ENCODE results near the gene HOXB7. TPM values are rescaled to one million over a fixed set of nuclear protein-coding genes. Genes with fewer than 3 reads are reported as not detected.

Gene HOXB7
- total RNA-seq, 1 experiment from 2014 or later: 9.1 TPM

DNA sequence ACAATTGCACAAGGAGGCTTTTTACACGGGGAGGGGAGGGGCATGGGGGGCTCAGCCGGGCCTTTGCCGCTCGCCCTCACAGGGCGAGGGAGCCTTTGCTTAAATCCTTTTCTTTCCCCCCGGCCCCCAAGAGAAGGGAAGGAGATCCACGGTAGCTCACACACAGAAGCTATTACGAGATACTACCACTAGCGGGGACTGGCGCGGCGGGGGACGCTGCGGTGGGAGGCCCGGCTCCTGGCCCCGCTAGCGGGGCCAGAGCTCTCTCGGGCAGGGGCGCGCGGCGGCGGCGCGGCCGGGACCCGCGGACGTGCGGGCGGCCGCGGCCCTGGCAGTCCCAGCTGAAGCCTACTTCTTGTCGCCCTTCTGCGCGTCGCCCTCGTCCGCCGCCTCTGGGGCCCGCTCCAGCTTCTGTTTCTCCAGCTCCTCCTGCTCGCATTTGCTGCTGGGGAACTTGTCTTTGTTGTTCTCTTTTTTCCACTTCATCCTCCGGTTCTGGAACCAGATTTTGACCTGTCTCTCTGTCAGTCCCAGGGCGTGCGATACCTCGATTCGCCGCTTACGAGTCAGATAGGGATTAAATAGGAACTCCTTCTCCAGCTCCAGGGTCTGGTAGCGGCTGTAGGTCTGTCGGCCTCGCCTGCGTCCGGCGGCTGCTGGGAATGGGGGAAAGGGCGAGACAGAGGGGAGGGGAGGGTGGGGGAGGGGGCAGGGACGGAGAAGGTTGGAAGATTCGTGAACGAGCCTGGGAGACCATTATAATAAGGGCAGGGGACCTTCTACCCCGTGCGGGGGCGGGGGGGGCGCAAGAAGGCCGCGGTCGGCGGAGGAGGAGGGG is 2.3 kb upstream of the HOXB7 start:
- DNase-seq (ENCODE audit: low spot score): no peak
- in situ Hi-C loops (cut with HindIII; ENCODE audit: low sequenced_read_pairs): no loop called here

DNA sequence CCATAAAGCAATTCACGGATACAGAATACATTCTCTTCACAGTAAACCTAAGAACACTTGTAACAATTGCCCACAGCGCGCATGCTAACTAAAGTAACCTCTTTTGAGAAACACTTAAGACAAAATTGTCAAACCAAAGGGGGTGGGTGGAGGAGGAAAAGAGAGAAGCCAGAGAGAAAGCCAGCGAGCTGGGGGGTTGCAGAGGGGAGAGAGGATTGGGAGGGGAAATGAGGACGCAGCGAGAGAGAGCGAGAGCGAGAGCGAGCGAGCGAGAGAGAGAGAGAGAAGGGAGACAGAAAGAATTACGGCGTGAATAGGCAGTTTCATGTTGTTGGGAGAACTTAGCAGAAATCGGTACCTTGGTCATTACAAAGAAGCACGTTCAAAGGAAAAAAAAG is 1.6 kb upstream of the HOXB7 start:
- no peak for DNase-seq (ENCODE audit: low spot score)
- in situ Hi-C loops (cut with HindIII; ENCODE audit: low sequenced_read_pairs): no loop called here

DNA sequence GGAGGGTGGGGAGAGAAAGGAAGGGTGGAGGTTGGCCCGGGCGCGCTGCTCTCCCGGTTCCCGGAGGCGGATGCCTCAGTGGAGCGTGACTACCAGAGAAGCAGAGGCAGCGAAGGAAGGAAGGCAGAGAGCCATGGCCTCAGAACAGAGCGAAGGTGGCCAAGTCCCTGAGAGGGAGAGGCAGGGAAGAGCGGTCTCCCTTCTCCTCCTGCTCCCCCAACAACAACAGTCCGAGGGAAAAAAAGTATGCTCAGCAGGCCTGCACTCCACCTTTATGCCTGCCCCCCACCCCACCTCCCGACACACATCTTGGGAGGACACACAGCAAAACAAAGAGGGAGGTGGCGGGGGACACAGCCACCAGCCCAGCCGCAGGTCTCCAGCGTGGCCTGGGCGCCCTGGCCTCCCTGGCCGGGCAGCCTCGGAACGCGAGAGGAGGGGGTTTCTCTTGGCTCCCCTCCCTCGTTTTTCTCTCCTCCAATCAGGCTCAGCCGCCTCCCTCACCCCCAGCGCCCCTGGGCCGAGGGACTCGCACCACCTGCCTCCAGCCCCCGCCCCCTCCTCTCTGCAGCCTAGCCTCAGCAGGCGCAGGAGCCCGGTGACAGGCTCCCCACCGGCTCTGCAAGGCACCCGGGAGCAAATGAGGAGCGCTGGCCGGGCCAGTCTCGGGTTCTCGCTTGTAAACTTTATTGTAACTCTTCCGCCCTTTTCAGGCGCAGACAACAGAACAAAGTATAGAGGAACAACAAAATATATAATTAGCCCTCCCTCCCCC is 1.1 kb upstream of the HOXB7 start:
- DNase-seq (ENCODE audit: low spot score): no peak
- in situ Hi-C loops (cut with HindIII; ENCODE audit: low sequenced_read_pairs): no loop called here

DNA sequence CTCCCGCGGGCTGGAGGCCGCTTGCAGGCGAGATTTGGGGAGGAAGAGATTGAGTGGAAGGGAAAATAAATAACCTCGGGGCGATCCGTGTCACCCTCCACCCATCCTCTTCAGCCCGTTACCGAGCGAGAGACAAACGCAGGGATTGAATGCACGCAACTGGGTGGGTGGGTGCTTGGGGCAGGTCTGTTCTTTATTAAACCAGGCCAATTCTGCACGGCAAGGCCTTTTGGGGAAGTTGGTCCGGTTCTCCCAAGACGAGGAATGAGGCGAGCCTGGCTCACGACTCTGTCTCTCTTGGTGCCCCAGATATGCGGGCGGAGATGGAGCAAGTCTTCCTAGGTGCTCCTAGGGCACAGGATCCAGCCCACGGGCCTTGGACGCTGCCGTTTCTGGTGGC is 396 bp upstream of the HOXB7 start:
- in situ Hi-C loops (cut with HindIII; ENCODE audit: low sequenced_read_pairs): no loop called here
- no peak for DNase-seq (ENCODE audit: low spot score)

DNA sequence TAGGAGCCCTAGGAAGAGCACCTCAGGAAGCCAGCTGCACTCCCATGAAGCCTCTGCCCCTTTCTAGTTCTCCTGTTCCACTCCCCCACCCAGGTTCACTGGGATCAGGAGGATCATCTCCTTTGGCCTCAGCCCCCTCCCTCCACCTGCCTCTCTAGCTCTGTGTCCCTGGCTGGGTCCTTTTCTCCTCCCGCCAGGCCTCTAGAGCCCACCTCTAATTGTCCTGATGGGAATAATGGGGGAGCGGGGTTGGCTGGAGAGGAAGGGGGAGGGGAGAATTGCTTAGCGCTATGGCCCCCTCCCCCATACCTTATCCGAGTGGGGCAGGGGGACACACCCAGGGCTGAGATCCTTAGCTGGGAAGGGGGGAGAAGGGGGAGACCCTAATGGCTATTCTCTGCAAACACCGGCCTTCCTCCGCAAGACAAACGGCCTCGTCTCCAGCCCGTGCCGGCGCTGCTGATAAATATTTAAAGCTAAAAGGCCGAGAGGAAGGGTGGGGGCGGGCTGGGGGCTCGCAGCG is 997 bp downstream of the HOXB7 start:
- no peak for DNase-seq (ENCODE audit: low spot score)
- in situ Hi-C loops (cut with HindIII; ENCODE audit: low sequenced_read_pairs): no loop called here

DNA sequence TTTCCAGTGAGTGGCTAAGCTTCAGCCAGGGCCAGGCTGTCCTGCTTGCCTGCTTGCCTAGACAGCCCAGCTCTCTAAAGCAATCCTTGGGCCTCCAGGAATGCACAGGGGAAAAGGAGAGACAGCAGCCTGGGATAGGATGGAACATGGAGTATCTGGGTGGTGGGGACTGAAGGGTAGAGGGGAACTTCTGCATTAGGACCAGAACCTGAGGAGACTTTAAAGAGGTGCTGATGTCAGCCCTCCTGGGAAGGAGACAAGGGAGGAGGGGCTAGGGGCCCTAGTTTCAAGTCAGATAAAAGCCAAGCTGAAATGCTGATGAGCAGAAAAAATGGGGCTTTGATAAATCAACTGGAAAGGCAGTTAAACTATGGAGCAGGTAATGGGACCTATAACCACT is 1.8 kb downstream of the HOXB7 start:
- in situ Hi-C loops (cut with HindIII; ENCODE audit: low sequenced_read_pairs): no loop called here
- DNase-seq (ENCODE audit: low spot score): no peak

DNA sequence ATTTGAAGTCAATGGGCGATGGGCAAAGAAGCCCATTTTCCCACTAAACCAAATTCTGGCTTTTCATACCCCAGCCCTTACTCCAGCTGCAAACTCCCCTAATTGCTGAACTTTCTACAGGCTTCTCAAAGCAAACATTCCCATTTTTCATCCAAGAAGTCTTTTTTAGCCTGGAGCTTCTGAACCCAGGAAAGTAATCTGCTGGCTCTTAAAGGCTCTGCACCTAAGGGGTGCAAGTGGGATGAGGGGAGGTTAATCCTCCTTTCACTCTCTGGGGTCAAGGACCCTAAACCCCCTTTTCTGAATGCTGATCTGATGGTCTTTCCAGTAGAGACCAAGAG is 2.4 kb downstream of the HOXB7 start:
- in situ Hi-C loops (cut with HindIII; ENCODE audit: low sequenced_read_pairs): no loop called here
- no peak for DNase-seq (ENCODE audit: low spot score)

DNA sequence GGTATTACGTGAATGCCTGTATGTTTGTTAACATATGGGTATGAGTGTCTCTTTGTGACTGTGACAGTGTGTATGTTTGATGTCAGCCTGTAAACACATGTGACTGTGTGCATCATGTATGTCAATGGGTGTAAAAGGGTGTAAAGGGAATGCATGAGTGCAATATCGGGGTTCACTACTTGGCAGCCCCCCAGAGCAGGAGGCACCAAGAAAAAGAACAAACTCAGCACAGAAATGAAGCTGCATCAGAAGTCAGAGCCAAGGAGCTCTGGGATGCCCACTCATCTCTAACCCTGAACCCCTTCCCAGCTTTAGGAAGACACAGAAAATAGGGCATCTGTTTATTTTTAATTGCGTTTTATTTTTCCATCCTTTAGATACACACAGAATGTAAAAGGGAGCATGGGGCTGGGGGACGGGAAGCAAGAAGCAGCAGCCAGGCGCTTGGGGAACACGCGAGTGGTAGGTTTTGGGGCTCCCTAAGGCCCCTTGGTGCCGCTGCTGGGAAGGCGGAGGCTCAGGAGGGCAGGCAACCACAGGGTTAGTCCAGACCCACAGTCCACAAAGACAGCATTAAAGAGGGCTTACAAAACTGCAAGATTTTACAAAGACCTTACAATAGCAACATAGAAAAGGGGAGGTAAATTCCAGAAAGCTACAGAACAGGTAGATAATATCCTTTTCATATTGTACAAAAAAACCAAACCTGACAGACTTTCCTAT is 3.8 kb downstream of the HOXB7 start:
- no peak for DNase-seq (ENCODE audit: low spot score)
- in situ Hi-C loops (cut with HindIII; ENCODE audit: low sequenced_read_pairs): no loop called here

DNA sequence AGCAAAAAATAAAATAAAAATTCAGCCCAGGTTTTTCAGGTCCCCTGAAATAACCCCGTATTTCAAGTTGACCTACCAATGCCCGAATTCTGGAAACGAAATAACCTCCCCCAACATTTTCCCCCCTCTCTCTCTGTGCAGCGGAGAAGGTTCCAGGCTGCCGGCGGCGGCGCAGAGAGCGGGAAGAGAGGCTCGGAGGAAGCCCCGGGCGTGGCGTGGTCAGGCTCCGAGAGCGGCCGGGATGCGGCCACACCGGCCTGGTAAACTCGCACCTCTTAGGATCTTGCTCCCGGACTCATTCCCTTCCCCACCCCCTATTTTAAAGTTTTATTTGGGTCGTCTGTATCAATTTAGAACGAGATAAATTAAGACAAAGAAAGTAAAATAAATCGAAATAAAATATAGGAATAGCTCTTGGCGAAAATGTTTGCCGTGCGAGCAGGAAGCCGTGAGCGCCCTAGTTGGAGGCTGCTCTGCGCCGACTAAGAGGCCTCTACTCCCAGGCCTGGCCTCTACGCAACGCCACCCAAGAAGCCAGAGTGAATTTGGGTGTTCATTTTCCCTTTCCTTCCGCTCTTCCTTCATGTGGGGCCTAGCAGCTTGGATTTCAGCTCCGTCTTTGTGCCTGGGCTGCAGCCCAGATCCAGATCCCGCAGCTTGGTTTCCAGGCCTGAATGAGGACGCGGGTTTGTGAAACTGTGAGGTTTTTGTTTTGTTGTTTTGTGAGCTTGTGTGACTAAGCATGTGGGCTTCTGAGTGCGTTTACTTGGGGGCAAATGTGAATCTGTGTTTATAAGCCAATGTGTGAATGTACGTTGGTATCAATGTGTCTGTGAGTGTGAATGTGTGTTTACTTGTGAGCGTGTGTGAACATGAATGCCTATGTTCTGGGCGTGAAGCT is 4.6 kb downstream of the HOXB7 start:
- no peak for DNase-seq (ENCODE audit: low spot score)

DNA sequence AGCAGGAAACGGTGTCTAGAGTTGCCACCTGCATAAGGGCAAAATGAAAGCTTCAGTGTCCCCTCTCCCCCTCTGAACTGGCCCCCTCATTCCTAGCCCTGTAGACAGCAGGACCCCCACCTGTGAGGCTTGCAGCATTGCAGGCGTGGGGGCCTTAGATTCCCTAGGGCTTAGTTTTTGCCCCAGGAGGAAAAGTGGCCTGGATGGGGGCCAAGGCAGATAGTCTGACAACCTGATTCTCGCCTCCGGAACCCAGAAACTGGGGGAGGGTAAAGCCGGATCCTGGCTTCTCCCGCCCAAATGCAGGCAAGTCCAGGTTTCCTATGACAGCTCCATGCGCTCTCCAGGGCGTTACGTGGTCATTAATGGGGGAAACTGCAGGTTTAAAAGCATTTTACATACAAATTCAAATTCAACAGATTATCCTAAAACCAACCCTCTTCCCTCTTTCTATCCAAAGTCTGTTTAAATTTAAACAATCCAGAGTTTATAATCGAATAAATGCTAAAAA is 5.4 kb downstream of the HOXB7 start:
- in situ Hi-C loops (cut with HindIII; ENCODE audit: low sequenced_read_pairs): no loop called here
- no peak for DNase-seq (ENCODE audit: low spot score)

More for the DNA sequence above, 4.6 kb downstream of the HOXB7 start:
- in situ Hi-C loops (cut with HindIII; ENCODE audit: low sequenced_read_pairs): no loop called here

DNA sequence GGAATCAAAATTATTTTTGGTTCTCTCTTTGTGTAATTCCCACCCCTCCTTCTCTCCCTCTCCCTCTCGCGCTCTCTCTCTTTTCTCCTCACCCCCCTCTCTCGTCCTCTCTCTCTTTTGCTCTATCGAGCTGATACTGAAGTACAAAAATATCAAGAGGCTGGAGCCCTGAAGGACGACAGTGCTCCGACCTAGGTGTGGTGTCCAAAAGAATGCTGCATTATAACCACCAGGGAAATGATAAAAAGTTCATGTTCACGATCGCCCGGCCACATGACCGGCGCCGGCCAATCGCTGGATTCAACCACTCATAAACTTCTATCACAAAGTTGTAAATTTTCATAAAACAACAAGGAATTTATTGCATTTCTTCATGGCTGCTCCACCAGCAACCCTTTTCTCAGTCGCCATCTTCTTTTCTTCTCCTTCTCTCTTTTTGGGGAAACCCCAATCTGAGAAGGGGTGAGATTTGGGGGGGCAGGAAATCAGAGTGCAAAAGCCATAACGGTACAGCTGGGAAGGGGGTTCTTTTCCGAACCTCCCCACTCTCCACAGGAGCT is 6.0 kb downstream of the HOXB7 start, which contains the start of gene HOXB6:
Gene HOXB6, minus strand, starts transcription at position 217 of the 560 bp plus-strand sequence. CDS start 6,836 bp downstream, outside the sequence.
- DNase-seq (ENCODE audit: low spot score): no peak
- in situ Hi-C loops (cut with HindIII; ENCODE audit: low sequenced_read_pairs): no loop called here

DNA sequence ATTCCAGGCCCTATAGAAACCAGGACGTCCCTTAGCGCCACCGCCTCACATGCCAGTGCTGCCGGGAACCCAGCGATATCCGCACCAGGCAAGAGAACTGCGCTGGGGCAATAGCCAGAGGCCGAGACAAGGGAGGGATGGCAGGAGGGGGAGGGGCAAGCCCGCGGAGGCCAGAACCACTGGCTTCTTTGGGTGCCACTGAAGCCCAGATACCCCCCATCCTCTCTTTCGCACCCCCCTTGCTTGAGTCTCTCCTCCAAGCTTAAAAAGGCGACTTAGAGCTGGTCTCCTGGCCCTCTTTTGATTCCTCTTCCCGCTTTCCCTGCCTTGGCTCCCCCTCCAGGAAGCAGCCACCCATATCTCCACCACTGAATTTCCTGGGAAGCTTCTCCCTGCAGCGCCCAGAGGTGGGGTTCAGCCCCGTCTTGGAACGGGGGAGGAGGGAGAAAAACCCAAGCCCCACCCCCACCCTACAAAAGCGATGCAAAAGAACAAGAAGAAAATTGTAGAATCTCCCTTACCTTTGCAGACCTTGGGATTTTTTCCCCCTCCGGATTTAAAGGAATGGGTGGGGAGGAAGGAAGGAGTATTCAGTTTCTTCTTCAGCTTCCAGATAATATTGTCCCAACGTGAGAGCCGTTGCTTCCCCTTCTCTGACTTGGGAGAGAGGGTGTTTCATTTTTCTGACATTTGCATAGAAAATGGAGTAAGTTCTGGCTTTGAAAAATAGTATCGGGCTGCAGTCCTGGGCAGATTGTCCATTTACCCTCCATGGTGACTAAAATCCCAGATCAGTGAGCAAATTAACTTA is 6.7 kb downstream of the HOXB7 start:
- in situ Hi-C loops (cut with HindIII; ENCODE audit: low sequenced_read_pairs): no loop called here
- DNase-seq (ENCODE audit: low spot score): no peak

DNA sequence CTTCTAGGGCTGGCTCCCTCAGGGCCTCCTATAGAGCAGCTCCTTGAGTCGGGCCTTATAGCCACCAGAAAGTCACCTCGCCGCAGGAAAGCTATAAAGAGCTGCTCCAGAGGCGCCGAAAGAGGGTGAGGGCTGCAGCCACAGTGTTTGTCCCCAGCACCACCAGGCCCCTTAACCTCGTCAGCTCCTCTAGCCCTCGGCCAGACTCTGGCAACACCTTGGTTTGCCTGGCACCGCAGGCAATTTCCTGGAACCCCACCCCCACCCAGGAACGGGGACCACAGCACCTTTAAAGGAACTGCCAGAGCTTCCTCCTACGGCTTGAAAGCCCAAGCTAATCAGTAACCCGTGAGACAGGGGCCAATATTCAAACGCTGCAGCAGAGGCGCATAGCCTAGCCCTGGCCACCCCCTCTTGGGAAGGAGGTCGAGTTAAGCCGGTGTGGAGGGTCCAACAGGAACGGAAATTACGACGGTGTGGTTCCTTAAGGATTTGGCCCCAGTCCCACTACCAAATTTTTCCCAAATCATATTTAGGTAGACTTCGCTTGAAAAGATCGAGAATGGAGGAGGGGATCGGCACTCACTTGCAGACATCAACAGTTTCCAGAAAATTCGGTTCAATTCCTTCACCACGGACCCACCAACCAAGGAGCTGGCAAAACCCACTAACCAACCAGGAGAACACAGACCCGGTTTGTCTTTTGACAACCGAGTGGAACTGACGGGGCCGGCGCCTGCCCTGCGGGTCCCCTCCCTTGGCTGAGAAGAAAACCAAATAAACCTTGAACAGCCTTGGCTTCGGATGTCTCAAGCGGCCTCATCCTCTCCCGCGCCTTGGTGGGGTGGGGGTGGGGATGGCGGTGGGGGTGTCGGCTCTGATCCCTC is 9.0 kb downstream of the HOXB7 start:
- in situ Hi-C loops (cut with HindIII; ENCODE audit: low sequenced_read_pairs): no loop called here
- no peak for DNase-seq (ENCODE audit: low spot score)

DNA sequence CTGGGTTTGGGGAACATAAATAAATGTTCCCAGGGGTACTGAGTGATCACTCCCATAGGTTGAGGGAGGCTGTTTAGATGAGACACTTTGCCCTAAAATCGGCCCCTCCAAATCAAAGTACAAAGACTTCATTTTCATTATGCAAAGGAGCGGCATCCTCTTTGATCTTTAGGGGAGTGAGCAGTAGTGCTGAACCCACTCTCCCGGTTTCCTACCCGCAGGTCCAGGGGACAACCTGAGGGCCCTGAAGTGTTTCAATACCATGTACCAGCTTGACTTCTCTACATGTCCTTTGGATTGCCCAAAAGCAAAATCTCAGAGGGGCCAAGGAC is 9.6 kb downstream of the HOXB7 start:
- in situ Hi-C loops (cut with HindIII; ENCODE audit: low sequenced_read_pairs): no loop called here
- DNase-seq (ENCODE audit: low spot score): no peak

DNA sequence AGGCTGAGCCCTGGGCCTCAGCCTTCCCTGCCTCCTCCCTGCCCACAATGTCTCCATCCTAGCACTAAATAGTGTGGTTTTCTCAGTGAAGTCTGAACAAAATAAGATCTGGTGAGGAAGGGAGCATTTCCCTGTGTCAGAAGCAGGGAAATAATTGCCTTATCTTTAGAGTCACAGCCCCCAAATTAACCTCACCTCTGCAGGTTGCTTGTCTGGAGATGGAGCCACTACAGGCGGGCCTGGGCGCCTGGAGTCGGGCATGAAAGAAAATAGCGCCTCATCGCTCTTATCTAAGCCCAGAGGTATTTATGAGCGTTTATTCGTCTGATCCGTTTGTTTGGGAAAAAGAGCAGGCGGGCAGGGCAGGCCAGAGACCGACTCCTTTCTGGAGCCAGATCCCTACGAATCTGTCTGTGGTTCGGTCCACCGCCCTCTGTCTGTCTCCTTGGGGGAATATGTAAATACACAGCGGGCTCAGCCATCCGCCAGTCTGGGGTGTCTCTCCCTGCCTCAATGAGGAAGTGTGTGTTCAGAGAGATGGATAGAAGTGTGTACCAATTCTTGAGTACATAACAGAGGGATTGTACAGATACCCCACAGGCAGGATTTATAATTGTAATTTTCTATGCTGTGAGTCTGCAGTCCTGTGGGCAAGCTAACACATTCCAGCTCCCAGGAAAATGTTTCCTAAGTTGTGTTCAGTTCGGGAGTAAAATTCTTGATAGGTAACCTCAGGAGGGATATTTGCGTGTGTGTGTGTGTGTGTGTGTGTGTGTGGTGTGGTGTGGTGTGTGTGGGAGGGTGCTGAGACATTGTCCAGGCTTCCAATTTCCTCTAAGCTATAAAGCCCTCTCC is 10.3 kb downstream of the HOXB7 start:
- no peak for DNase-seq (ENCODE audit: low spot score)
- in situ Hi-C loops (cut with HindIII; ENCODE audit: low sequenced_read_pairs): no loop called here

DNA sequence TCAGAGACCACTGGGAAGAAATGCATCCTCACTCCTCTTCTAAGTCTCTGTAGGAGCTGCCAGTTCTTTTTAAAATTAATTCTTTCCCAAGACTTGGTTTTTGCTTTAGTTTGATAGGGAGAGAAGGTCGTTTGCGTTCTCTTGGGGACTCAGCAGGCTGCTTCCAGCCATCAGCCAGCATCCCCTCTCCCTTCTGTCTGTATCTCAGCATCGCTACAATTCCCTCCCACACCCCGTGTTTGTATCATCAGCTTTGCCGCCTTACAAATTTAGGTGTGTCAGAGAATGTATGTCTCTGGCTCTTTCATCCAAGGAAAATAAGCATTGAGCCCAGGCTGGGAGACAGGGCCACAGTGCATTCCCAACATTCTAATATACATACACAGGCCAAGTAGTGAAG is 11.5 kb downstream of the HOXB7 start:
- in situ Hi-C loops (cut with HindIII; ENCODE audit: low sequenced_read_pairs): no loop called here
- no peak for DNase-seq (ENCODE audit: low spot score)

Data from G401 (cell line).